Measurements from ENCODE around the gene B9D2.
"Not testable (repeated sequence)": the region's sequence is repeated elsewhere in the genome, so short reads cannot be mapped to it uniquely, and the experiment has no call there.

Gene B9D2

GRCh38 chr19:41392775-41393174, 28.8 kb upstream of the B9D2 start:
- no peak for DNase-seq (ENCODE audit: low read depth in 2 of 2, low spot score in 1 of 2)

GRCh38 chr19:41391618-41392017, 27.7 kb upstream of the B9D2 start:
- DNase-seq (ENCODE audit: low read depth in 2 of 2, low spot score in 1 of 2) = no peak

GRCh38 chr19:41386442-41386841, 22.5 kb upstream of the B9D2 start:
- no peak for DNase-seq (ENCODE audit: low read depth in 2 of 2, low spot score in 1 of 2)

GRCh38 chr19:41384351-41384750, 20.4 kb upstream of the B9D2 start:
- no peak for DNase-seq (ENCODE audit: low read depth in 2 of 2, low spot score in 1 of 2)

DNA sequence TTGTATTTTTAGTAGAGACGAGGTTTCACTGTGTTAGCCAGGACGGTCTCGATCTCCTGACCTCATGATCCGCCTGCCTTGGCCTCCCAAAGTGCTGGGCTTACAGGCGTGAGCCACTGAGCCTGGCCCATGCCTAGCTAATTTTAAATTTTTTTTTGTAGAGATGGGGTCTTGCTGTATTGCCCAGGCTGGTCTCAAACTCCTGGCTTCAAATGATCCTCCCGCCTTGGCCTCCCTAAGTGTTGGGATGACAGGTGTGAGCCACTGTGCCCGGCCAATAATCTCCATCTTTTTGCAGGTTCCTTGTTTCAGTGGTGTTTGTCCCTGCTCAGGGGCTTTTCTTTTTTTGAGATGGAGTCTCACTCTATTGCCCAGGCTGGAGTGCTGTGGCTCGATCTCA, 17.6 kb upstream of the B9D2 start:
- DNase-seq (ENCODE audit: low read depth in 2 of 2, low spot score in 1 of 2) = not testable (repeated sequence)

- DNase-seq (ENCODE audit: low read depth in 2 of 2, low spot score in 1 of 2) = no peak
These were observed 14.2 kb upstream of the B9D2 start for GRCh38 chr19:41377977-41378709.

- DNase-seq (ENCODE audit: low read depth in 2 of 2, low spot score in 1 of 2) = peak in 1 of 2 donors; percentile 47
These were observed 13.0 kb upstream of the B9D2 start for GRCh38 chr19:41376998-41377365.

DNA sequence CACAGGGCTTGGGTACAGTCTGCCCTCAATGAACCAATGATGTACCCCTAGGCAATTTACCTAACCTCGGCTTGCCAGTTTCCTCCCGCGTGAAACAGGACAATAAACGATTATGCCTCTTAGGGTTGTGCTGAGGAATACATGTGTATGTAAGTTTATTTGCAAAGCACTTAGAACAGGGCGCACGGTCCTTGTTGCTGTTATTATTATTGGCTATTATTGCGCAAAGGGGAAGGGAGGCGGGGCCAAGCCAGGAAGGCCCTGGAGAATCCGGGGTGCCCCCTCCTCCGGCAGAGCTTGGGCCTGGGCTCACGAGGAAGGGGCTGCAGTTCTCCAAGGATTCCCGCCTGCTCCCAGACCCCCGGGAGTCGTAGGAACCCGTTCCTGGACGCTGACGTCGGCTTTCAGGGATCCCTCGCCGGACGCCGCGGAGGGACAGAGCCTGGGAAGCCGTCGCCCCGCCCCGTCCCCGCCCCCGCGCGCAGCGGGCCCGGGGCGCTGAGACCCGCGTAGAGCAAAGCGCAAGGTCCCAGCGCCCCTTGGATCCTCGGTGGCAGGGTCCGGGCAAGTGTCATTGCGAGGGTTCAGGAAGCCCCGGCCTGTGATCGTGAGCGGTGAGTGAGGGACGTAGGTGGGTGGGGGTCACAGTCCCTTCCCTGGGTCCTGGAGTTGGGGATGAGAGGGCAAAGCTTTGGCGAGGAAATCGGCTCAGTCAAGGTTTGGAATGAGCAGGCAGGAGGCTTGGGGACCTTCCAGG, 12.5 kb upstream of the B9D2 start, which contains the start of gene TMEM91:
Gene TMEM91, plus strand, starts transcription at position 293 of the 757 bp plus-strand sequence. CDS start 1,777 bp downstream, outside the sequence.
- no peak for DNase-seq (ENCODE audit: low read depth in 2 of 2, low spot score in 1 of 2)

GRCh38 chr19:41373993-41374392, 10.0 kb upstream of the B9D2 start:
- DNase-seq (ENCODE audit: low read depth in 2 of 2, low spot score in 1 of 2) = no peak

DNA sequence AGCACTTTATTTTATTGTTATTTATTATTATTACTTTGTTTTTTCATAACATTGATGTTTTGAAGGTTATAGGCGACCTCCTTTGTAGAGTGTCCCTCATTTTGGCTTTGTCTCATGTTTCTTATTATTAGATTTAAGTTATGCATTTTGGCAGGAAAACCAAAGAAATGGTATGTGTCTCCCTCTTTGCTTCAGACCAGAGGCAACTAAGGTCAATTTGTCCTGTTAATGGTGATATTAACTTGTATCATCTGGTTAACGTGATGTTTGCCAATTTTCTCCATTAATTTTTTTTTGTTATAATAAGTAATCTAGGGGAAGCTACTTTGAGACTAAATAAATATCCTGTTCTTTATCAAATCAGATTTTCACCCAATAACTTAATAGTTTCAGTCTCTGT, 8.6 kb upstream of the B9D2 start:
- no peak for DNase-seq (ENCODE audit: low read depth in 2 of 2, low spot score in 1 of 2)

DNA sequence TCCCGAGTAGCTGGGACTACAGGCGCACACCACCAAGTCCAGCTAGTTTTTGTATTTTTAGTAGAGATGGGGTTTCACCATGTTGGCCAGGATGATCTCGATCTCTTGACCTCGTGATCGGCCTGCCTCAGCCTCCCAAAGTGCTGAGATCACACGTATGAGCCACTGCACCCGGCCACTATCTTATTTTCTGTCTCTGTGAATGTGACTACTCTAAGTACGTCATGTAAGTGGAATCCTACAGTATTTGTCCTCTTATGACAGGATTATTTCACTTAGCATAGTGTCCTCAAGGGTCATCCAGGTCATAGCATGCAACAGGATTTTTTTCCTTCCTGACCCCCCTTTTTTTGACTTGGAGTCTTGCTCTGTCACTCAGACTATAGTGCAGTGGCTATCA, 7.6 kb upstream of the B9D2 start:
- DNase-seq (ENCODE audit: low read depth in 2 of 2, low spot score in 1 of 2) = no peak

GRCh38 chr19:41371119-41371518, 7.2 kb upstream of the B9D2 start:
- not testable (repeated sequence) for DNase-seq (ENCODE audit: low read depth in 2 of 2, low spot score in 1 of 2)

GRCh38 chr19:41369769-41370168, 5.8 kb upstream of the B9D2 start:
- no peak for DNase-seq (ENCODE audit: low read depth in 2 of 2, low spot score in 1 of 2)

GRCh38 chr19:41367848-41368301, 3.9 kb upstream of the B9D2 start:
- DNase-seq (ENCODE audit: low read depth in 2 of 2, low spot score in 1 of 2) = no peak

GRCh38 chr19:41366089-41366488, 2.1 kb upstream of the B9D2 start:
- no peak for DNase-seq (ENCODE audit: low read depth in 2 of 2, low spot score in 1 of 2)

DNA sequence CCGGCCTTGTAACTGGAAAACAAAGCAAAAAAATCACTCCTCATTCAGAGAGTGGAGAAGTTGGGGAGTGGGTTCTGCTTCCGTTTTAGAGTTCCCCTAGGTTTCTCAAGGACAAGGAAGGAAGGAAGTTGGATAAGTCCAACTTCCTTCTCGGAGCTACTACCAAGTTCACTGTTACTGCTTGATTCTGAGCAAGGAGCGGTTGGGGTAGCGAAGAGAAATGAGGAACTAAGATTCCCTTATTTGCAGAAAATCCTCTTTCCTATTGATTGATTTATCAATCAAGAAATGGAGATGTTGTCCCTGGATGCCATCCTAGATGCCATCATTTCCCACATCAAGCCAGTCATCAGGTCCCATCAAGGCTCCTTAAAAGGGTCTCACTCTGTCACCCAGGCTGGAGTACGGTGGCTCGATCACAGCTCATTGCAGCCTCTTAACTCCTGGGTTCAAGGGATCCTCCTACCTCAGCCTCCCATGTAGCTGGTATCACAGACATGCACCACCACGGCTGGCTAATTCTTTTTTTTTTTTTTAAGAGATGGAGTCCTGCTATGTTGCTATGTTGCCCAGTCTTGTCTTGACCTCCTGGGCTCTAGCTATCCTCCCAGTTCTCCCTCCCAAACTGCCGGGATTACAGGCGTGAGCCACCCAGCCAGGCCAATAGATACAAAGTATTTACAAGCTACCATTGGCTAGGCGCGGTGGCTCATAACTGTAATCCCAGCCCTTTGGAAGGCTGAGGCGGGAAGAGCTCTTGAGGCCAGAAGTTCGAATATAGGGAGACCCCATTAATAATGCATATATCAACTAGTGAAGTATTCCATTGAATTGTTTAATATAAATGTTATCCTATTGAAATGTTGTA, 809 bp upstream of the B9D2 start:
- no peak for DNase-seq (ENCODE audit: low read depth in 2 of 2, low spot score in 1 of 2)

DNA sequence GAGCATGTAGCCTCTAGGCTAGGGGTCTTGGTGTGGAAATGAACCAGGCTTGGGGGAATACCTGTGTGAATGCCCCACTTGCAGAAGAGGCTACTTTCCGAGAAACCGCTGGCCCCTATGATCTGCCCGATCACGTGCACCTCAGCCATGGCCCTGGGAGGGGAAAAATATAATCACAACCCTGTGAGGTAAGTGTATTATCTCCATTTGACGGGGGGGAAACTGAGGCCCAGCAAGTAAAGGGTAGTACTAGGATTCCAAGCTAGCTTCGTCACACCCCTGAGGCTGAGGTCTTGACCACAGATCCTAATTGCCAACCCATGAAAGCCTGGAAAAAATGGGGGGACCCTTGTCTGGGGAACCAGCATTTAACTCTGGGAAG, 587 bp downstream of the B9D2 start:
- DNase-seq (ENCODE audit: low read depth in 2 of 2, low spot score in 1 of 2) = no peak

DNA sequence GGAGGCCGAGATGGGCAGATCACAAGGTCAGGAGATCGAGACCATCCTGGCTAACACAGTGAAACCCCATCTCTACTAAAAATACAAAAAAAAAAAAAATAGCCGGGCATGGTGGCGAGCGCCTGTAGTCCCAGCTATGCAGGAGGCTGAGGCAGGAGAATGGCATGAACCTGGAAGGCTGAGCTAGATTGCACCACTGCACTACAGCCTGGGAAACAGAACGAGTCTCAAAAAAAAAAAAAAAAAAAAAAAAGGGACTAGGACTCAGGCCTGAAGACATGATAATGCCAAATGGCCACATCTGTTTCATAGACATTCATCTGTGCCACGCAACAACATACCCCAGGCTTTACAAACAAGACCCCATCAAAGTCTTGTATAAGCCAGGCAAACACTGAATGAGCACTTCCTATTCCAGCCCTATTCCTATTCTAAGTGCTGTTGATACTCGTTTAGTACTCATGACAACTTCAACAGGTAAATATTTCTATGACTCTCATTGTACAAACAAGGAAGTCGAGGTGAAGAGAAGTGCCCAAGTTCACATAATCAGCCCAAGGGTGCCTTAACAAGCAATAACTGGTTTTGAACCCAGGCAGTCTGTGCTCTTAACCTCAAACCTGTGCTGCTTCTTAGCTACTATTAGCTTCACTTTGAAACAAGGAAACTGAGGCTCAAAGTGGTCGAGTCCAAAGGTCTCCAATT, 1.7 kb downstream of the B9D2 start:
- no peak for DNase-seq (ENCODE audit: low read depth in 2 of 2, low spot score in 1 of 2)

- no peak for DNase-seq (ENCODE audit: low read depth in 2 of 2, low spot score in 1 of 2)
These were observed 4.2 kb downstream of the B9D2 start for GRCh38 chr19:41359741-41360140.

- DNase-seq (ENCODE audit: low read depth in 2 of 2, low spot score in 1 of 2) = no peak
These were observed 6.2 kb downstream of the B9D2 start for GRCh38 chr19:41357746-41358145.

All from stimulated activated CD8-positive, alpha-beta memory T cell treated with anti-CD3 and anti-CD28 coated beads, Interleukin-4, amount 100 ng/mL, for 4 hours (primary cell).